ENCODE data around the gene SRPRA. TPM values are rescaled to one million over a fixed set of nuclear protein-coding genes. Genes with fewer than 3 reads are reported as not detected.
A peak's percentile ranks its signal among the peaks of the same experiment; 100 is the strongest.

Gene SRPRA
- total RNA-seq, 1 experiment from 2014 or later = 57.1 TPM

- 0 out of 2 replicates have a peak, but pooled peaks cover 3% of the 10 kb centered on the region for H3K79me2 ChIP-seq (ENCODE audit: low read depth)
- H3K9me3 ChIP-seq (ENCODE audit: insufficient read depth, low read depth) = no peaks in the 10 kb centered on the region
- H2AFZ ChIP-seq = no peak overlapping the region
- ChIA-PET POLR2A (ENCODE audit: unreplicated experiment) (no interaction called here), CTCF (no interaction called here)
- H3K4me1 ChIP-seq (replicated peaks; ENCODE audit: insufficient read depth) = peaks cover 9% of the 10 kb centered on the region
- H3K4me2 ChIP-seq = no peak overlapping the region
- peaks cover 5% of the 10 kb centered on the region; the same call in 1 of the 2 replicates for H3F3A ChIP-seq (ENCODE audit: insufficient read depth, low read depth)
- no peaks in the 10 kb centered on the region for H3K36me3 ChIP-seq (ENCODE audit: low read depth)
- intact Hi-C loops (cut with micrococcal nuclease; ENCODE audit: unreplicated experiment) = loop anchor here (5.0 to 10.0 kb wide), 2 partner anchors 383 to 764 kb away; no protein-coding TSS in a partner anchor
- DNase-seq = no peak
- no peaks in the 10 kb centered on the region for H3K9me2 ChIP-seq (ENCODE audit: insufficient read depth)
- no TSS peak for BruUV-seq (replicated peaks)
- no peak overlapping the region for H3K27ac ChIP-seq
- no peak overlapping the region for H3K4me3 ChIP-seq
- H3K27me3 ChIP-seq (ENCODE audit: insufficient read depth, low read depth) = no peaks in the 10 kb centered on the region
- H4K20me1 ChIP-seq (ENCODE audit: insufficient read depth) = no peaks in the 10 kb centered on the region
- TF ChIP-seq CTCF (conservative IDR thresholded peaks at IDR 0.05) = no peak
- TF ChIP-seq EZH2 (IDR thresholded peaks at IDR 0.05; ENCODE audit: low read depth) = no peak
Observed at GRCh38 chr11:126308271-126308671, 39.6 kb upstream of the SRPRA start.

GRCh38 chr11:126307706-126308105 is 39.0 kb upstream of the SRPRA start:
- H3K4me3 ChIP-seq = no peak overlapping the region
- peaks cover 7% of the 10 kb centered on the region; the same call in 1 of the 2 replicates for H3K79me2 ChIP-seq (ENCODE audit: low read depth)
- POLR2A ChIA-PET (ENCODE audit: unreplicated experiment) = no interaction called here
- DNase-seq = no peak
- peaks cover 15% of the 10 kb centered on the region for H3K4me1 ChIP-seq (replicated peaks; ENCODE audit: insufficient read depth)
- peaks cover 5% of the 10 kb centered on the region; the same call in 1 of the 2 replicates for H3F3A ChIP-seq (ENCODE audit: insufficient read depth, low read depth)
- BruUV-seq (replicated peaks) = no TSS peak
- no peaks in the 10 kb centered on the region for H4K20me1 ChIP-seq (ENCODE audit: insufficient read depth)
- H3K27ac ChIP-seq = no peak overlapping the region
- H3K36me3 ChIP-seq (ENCODE audit: low read depth) = no peaks in the 10 kb centered on the region
- TF ChIP-seq EZH2 (IDR thresholded peaks at IDR 0.05; ENCODE audit: low read depth) (no peak), CTCF (conservative IDR thresholded peaks at IDR 0.05) (peak; percentile 58)
- intact Hi-C loops (cut with micrococcal nuclease; ENCODE audit: unreplicated experiment) = loop anchor here (5.0 to 10.0 kb wide), 2 partner anchors 383 to 765 kb away; no protein-coding TSS in a partner anchor
- CTCF ChIA-PET = no interaction called here
- H3K27me3 ChIP-seq (ENCODE audit: insufficient read depth, low read depth) = no peaks in the 10 kb centered on the region
- no peaks in the 10 kb centered on the region for H3K9me2 ChIP-seq (ENCODE audit: insufficient read depth)
- H2AFZ ChIP-seq = no peak overlapping the region
- no peak overlapping the region for H3K4me2 ChIP-seq
- H3K9me3 ChIP-seq (ENCODE audit: insufficient read depth, low read depth) = no peaks in the 10 kb centered on the region

DNA sequence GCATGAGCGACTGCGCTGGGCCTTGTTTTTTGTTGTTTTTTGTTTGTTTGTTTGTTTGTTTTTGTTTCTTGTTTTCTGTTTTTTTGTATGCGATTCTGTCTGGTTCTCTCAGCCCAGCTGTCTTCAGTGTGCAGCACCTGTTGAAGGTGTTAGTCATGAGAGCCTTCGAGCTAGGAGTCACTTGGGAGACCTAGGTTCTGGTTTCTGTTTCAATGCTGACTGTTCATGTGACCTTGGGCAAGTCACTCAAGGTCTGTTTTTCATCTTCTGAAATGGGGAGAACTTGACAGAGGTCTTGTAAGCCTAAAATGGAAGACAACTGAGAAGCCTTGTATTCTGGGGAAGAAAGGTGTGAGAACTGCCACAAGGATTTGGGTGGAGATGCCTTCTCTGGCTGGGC is 37.0 kb upstream of the SRPRA start:
- POLR2A ChIA-PET (ENCODE audit: unreplicated experiment) = no interaction called here
- no peaks in the 10 kb centered on the region for H3K9me2 ChIP-seq (ENCODE audit: insufficient read depth)
- intact Hi-C loops (cut with micrococcal nuclease; ENCODE audit: unreplicated experiment) = loop anchor here (5.0 to 10.0 kb wide), 2 partner anchors 381 to 767 kb away; no protein-coding TSS in a partner anchor

More for the DNA sequence above, 37.0 kb upstream of the SRPRA start:
- H3F3A ChIP-seq (ENCODE audit: insufficient read depth, low read depth) = peaks cover 5% of the 10 kb centered on the region; the same call in 1 of the 2 replicates
- peaks cover 13% of the 10 kb centered on the region for H3K4me1 ChIP-seq (replicated peaks; ENCODE audit: insufficient read depth)
- CTCF ChIA-PET = no interaction called here
- H3K9me3 ChIP-seq (ENCODE audit: insufficient read depth, low read depth) = no peaks in the 10 kb centered on the region
- no peak for DNase-seq
- no peaks in the 10 kb centered on the region for H3K36me3 ChIP-seq (ENCODE audit: low read depth)
- no peak overlapping the region for H3K4me3 ChIP-seq
- H3K4me2 ChIP-seq = no peak overlapping the region
- no peaks in the 10 kb centered on the region for H4K20me1 ChIP-seq (ENCODE audit: insufficient read depth)
- H3K79me2 ChIP-seq (ENCODE audit: low read depth) = peaks cover 11% of the 10 kb centered on the region; the same call in 1 of the 2 replicates
- H3K27me3 ChIP-seq (ENCODE audit: insufficient read depth, low read depth) = no peaks in the 10 kb centered on the region
- TF ChIP-seq EZH2 (IDR thresholded peaks at IDR 0.05; ENCODE audit: low read depth) (no peak), CTCF (conservative IDR thresholded peaks at IDR 0.05) (no peak)
- H2AFZ ChIP-seq = no peak overlapping the region
- BruUV-seq (replicated peaks) = no TSS peak
- H3K27ac ChIP-seq = no peak overlapping the region

All from PC-9 (cell line).